GM12875 (cell line): ENCODE data around the gene MYO15A.

Experiments used
- H3K4me3 ChIP-seq: one replicate; pipeline ENCODE4 v1.5.1; 2011; ENCODE audit warnings: low read depth, low read length, control low read depth
- CTCF ChIP-seq: IDR thresholded peaks from 2 replicates; pipeline ENCODE4 v1.5.1; 2011; ENCODE audit warnings: low read depth, mild to moderate bottlenecking, control low read depth, inconsistent platforms, low read length, moderate library complexity, borderline replicate concordance; ENCODE audit not compliant: insufficient read depth

Gene MYO15A

GRCh38 chr17:18226284-18226945 lies 117.9 kb downstream of the MYO15A start:
- H3K4me3 ChIP-seq: no peak overlapping the region
- TF ChIP-seq CTCF: no peak

GRCh38 chr17:18227635-18228034 lies 119.1 kb downstream of the MYO15A start:
- H3K4me3 ChIP-seq: no peak overlapping the region
- TF ChIP-seq CTCF: no peak

- no peak overlapping the region for H3K4me3 ChIP-seq
- no peak for TF ChIP-seq CTCF
Measured at GRCh38 chr17:18228176-18228682, 119.7 kb downstream of the MYO15A start.

- TF ChIP-seq CTCF: no peak
- H3K4me3 ChIP-seq: no peak overlapping the region
Measured at GRCh38 chr17:18229254-18229653, 120.7 kb downstream of the MYO15A start.
